ENCODE measurements around the gene ARMS2. TPM values are rescaled to one million over a fixed set of nuclear protein-coding genes. Genes with fewer than 3 reads are reported as not detected.
A peak's percentile ranks its signal among the peaks of the same experiment; 100 is the strongest.

Gene ARMS2
- polyA plus RNA-seq, 1 of the 3 experiments (the other 2 are of a cell fraction) = not detected

GRCh38 chr10:122461367-122461728, 6.9 kb downstream of the ARMS2 start, which contains the start of gene HTRA1:
TSS of gene HTRA1 (plus strand) at chr10:122461553. CDS start at chr10:122461653, 100 bp downstream.
- H4K20me1 ChIP-seq (ENCODE audit: insufficient read depth) = peaks cover 18% of the 10 kb centered on the region
- no peaks in the 10 kb centered on the region for H3K27me3 ChIP-seq (ENCODE audit: insufficient read depth)
- peaks cover 0 to 2% of the 10 kb centered on the region in 2 experiments for H3K36me3 ChIP-seq (replicated peaks in 1 of 2; ENCODE audit: control insufficient read depth in 1 of 2, insufficient read depth in 2 of 2, low read length in 1 of 2)
- no peaks in the 10 kb centered on the region for H3K9me3 ChIP-seq
- TF ChIP-seq RAD21 (IDR thresholded peaks at IDR 0.05; ENCODE audit: low read length) (no peak), TAF1 (IDR thresholded peaks at IDR 0.05; ENCODE audit: borderline replicate concordance, low read depth, low read length) (peak; percentile 34; the same call in 1 of the 2 replicates)
- H3K9me2 ChIP-seq = no peaks in the 10 kb centered on the region
- H3K27ac ChIP-seq (ENCODE audit: low read depth in 2 of 2, low read length in 1 of 2) = peak within 1 kb of the TSS in 1 of 2 experiments; percentile 57; a peak in 2 of 4 replicates
- ChIA-PET POLR2A (no interaction called here), CTCF (interaction anchor here (1.4 to 1.5 kb wide), 3 partner anchors 26 to 163 kb away, joined by 3 to 4 read pairs (median 4); no protein-coding TSS in a partner anchor)
- peak within 1 kb of the TSS; percentile 73 for H2AFZ ChIP-seq (ENCODE audit: low read depth)
- peaks cover 45% of the 10 kb centered on the region for H3K79me2 ChIP-seq (ENCODE audit: insufficient read depth)
- no CpG with 5 or more reads among the region's 56 CpGs for WGBS (ENCODE audit: low lambda C conversion rate)
- peak within 1 kb of the TSS; percentile 65 to 81 for H3K4me3 ChIP-seq (ENCODE audit: low read depth in 2 of 2, low read length in 1 of 2)
- DNase-seq = peak; percentile 84
- H3K9ac ChIP-seq = peak within 1 kb of the TSS; percentile 74
- peaks cover 5 to 19% of the 10 kb centered on the region in 2 experiments; a peak in 2 of 4 replicates for H3K4me1 ChIP-seq (ENCODE audit: control insufficient read depth in 1 of 2, insufficient read depth in 2 of 2, low read depth in 1 of 2, low read length in 1 of 2)
- H3K4me2 ChIP-seq = peak within 1 kb of the TSS; percentile 98
- H3F3A ChIP-seq (replicated peaks; ENCODE audit: insufficient read depth) = peaks cover 3% of the 10 kb centered on the region

GRCh38 chr10:122461729-122462532, 7.5 kb downstream of the ARMS2 start:
- Histone ChIP-seq H4K20me1 (ENCODE audit: insufficient read depth) (peaks cover 18% of the 10 kb centered on the region), H3K9me2 (no peaks in the 10 kb centered on the region), H3K9me3 (no peaks in the 10 kb centered on the region), H3K4me1 (ENCODE audit: control insufficient read depth in 1 of 2, insufficient read depth in 2 of 2, low read depth in 1 of 2, low read length in 1 of 2) (peaks cover 5 to 19% of the 10 kb centered on the region in 2 experiments; a peak in 2 of 4 replicates), H3K4me3 (ENCODE audit: low read depth in 2 of 2, low read length in 1 of 2) (peak overlapping the region; percentile 65 to 81), H3K36me3 (replicated peaks in 1 of 2; ENCODE audit: control insufficient read depth in 1 of 2, insufficient read depth in 2 of 2, low read length in 1 of 2) (peaks cover 0 to 2% of the 10 kb centered on the region in 2 experiments), H2AFZ (ENCODE audit: low read depth) (0 out of 2 replicates have a peak overlapping the region, but pooled peaks have one; percentile 68), H3K27ac (ENCODE audit: low read depth in 2 of 2, low read length in 1 of 2) (peak overlapping the region in 1 of 2 experiments; percentile 57; a peak in 2 of 4 replicates), H3K79me2 (ENCODE audit: insufficient read depth) (peaks cover 51% of the 10 kb centered on the region), H3K9ac (peak overlapping the region; percentile 74), H3F3A (replicated peaks; ENCODE audit: insufficient read depth) (peaks cover 3% of the 10 kb centered on the region), H3K27me3 (ENCODE audit: insufficient read depth) (no peaks in the 10 kb centered on the region), H3K4me2 (peak overlapping the region; percentile 92)
- 11% methylated on average over 11 of the region's 95 CpGs for WGBS (ENCODE audit: low lambda C conversion rate)
- POLR2A ChIA-PET = no interaction called here
- CTCF ChIA-PET = interaction anchor here (1.4 to 1.7 kb wide), 4 partner anchors 27 to 163 kb away, joined by 3 to 5 read pairs (median 4); no protein-coding TSS in a partner anchor
- DNase-seq = no peak
- no peak for TF ChIP-seq JUND (IDR thresholded peaks at IDR 0.05)
- TF ChIP-seq, protein P1, sequence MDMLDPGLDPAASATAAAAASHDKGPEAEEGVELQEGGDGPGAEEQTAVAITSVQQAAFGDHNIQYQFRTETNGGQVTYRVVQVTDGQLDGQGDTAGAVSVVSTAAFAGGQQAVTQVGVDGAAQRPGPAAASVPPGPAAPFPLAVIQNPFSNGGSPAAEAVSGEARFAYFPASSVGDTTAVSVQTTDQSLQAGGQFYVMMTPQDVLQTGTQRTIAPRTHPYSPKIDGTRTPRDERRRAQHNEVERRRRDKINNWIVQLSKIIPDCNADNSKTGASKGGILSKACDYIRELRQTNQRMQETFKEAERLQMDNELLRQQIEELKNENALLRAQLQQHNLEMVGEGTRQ (IDR thresholded peaks at IDR 0.05; ENCODE audit: borderline replicate concordance, low read depth, low read length) = no peak
- no peak for TF ChIP-seq FOSL2 (IDR thresholded peaks at IDR 0.05; ENCODE audit: borderline replicate concordance, low read depth)
- no peak for TF ChIP-seq TAF1 (IDR thresholded peaks at IDR 0.05; ENCODE audit: borderline replicate concordance, low read depth, low read length)
- TF ChIP-seq RAD21 (IDR thresholded peaks at IDR 0.05; ENCODE audit: low read length) = no peak
- TF ChIP-seq NRF1 (IDR thresholded peaks at IDR 0.05; ENCODE audit: low read depth, low read length) = no peak
- TF ChIP-seq SIN3A (IDR thresholded peaks at IDR 0.05; ENCODE audit: borderline replicate concordance, low read depth, low read length) = no peak
- TF ChIP-seq REST (IDR thresholded peaks at IDR 0.05; ENCODE audit: low read depth, low read length) = no peak
- TF ChIP-seq, protein P2, sequence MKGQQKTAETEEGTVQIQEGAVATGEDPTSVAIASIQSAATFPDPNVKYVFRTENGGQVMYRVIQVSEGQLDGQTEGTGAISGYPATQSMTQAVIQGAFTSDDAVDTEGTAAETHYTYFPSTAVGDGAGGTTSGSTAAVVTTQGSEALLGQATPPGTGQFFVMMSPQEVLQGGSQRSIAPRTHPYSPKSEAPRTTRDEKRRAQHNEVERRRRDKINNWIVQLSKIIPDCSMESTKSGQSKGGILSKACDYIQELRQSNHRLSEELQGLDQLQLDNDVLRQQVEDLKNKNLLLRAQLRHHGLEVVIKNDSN (IDR thresholded peaks at IDR 0.05; ENCODE audit: borderline replicate concordance, low read depth) = no peak
- TF ChIP-seq GATA2 (CRISPR knock-in tag; IDR thresholded peaks at IDR 0.05) = no peak
- TF ChIP-seq RCOR1 (IDR thresholded peaks at IDR 0.05; ENCODE audit: low read length) = no peak
- no peak for TF ChIP-seq EP300 (IDR thresholded peaks at IDR 0.05; ENCODE audit: borderline replicate concordance in 1 of 2, low read depth in 1 of 2, low read length in 1 of 2)
- TF ChIP-seq RFX5 (IDR thresholded peaks at IDR 0.05; ENCODE audit: low read length) = no peak
- no peak for TF ChIP-seq FOXJ3 (CRISPR knock-in tag; IDR thresholded peaks at IDR 0.05)
- no peak for TF ChIP-seq YY1 (IDR thresholded peaks at IDR 0.05; ENCODE audit: low read depth)
- TF ChIP-seq EZH2phosphoT487 (IDR thresholded peaks at IDR 0.05; ENCODE audit: borderline replicate concordance, low read depth) = no peak
- TF ChIP-seq RXRA (IDR thresholded peaks at IDR 0.05; ENCODE audit: borderline replicate concordance, low read depth) = no peak
- TF ChIP-seq MXI1 (IDR thresholded peaks at IDR 0.05; ENCODE audit: low read depth, low read length) = no peak
